Ovary (tissue), 9 donors: Measurements from ENCODE around the gene ST7. TPM values are rescaled to one million over a fixed set of nuclear protein-coding genes. Genes with fewer than 3 reads are reported as not detected.
A peak's percentile ranks its signal among the peaks of the same experiment; 100 is the strongest.

ENCODE experiments used
- DNase-seq, 5 donors: peaks; one replicate each; pipeline ENCODE4 v3.0.0-alpha.2; 2019 to 2020
- H3K27ac ChIP-seq, 2 donors: fragments of 200-600 bp; one replicate each; pipeline versions ENCODE4 v1.5.1 to v1.8.0; 2019 to 2022
- H3K27me3 ChIP-seq: fragments of 200-600 bp; one replicate; pipeline ENCODE4 v1.8.0; 2022
- H3K36me3 ChIP-seq: fragments of 200-600 bp; sonication (generic); one replicate; pipeline ENCODE4 v1.5.1; 2019
- H3K4me1 ChIP-seq: one replicate; pipeline ENCODE4 v1.8.1; 2013; ENCODE audit warnings: mild to moderate bottlenecking, moderate library complexity; ENCODE audit not compliant: insufficient read depth
- H3K4me3 ChIP-seq: fragments of 200-600 bp; sonication (generic); one replicate; pipeline ENCODE4 v1.5.1; 2017
- H3K9me3 ChIP-seq, 2 donors: fragments of 200-600 bp in 1 of 2; sonication (generic) in 1 of 2; one replicate each; pipeline versions ENCODE4 v1.5.1 to v1.8.1; 2013 to 2019; ENCODE audit warnings: mild to moderate bottlenecking in 1 of 2, moderate library complexity in 1 of 2
- EP300 ChIP-seq: sonication (generic); formaldehyde crosslinking; IDR thresholded peaks from one replicate; pipeline ENCODE4 v1.6.1; 2017; ENCODE audit warnings: antibody characterized with exemption
- POLR2A ChIP-seq: fragments of 450-650 bp; IDR thresholded peaks from one replicate; pipeline ENCODE4 v1.6.1; 2017; ENCODE audit warnings: antibody characterized with exemption, mild to moderate bottlenecking, moderate library complexity
- WGBS, 3 donors: extraction: QIAGEN DNeasy Blood & Tissue Kit in 1 of 3; methylation state at CpG; one replicate each; pipeline versions ENCODE4 v1.1.5 to v1.1.7; 2013 to 2017; 5-methylcytosine and 5-hydroxymethylcytosine counted together
- intact Hi-C, 4 donors: fragments of 100-400 bp; cut with DNase I; formaldehyde crosslinking; loops; one replicate each; pipeline versions ENCODE4 v1.11.0 to v1.15.1; 2022 to 2023
- polyA plus RNA-seq, 2 donors: library from polyadenylated mRNA; stranded (reverse); fragments of 200-250 nt in 1 of 2; fragments of 350-450 nt in 1 of 2; fragmentation: Illumina TruSeq in 1 of 2; extraction: RNeasy Lipid Tissue Mini Kit (QIAGEN cat#74804) in 1 of 2; gene quantifications; one replicate each; pipeline ENCODE4 v1.2.3, GENCODE V29; 2013 to 2014
- total RNA-seq, 7 donors: library from RNA; depleted of rRNA in 2 of 7; stranded (reverse); fragments of >200 nt in 2 of 7; fragmentation: NEBNext Ultra II Directional in 3 of 7; extraction: Animal tissue kit (Norgen Biotek cat#: 25700) in 3 of 7; gene quantifications; one replicate each; pipeline versions ENCODE4 v1.1.0 to v1.2.4, GENCODE V29; 2016 to 2023
- TF ChIP-seq, protein P1 (sequence below), 3 donors: fragments of 450-650 bp in 2 of 3; fragments of 200-600 bp in 1 of 3; IDR thresholded peaks; one replicate each; pipeline versions ENCODE4 v1.5.1 to v1.8.0; 2016 to 2022; ENCODE audit warnings: antibody characterized with exemption in 3 of 3, mild to moderate bottlenecking in 1 of 3
- donor health status: DM: no; HTN: no; CAD: no; lungs with moderate emphysema.
- donor health status: DM: no; HTN: no; CAD: no.
- donor health status: Bipolar disorder and iron deficiency.
- donor health status: DM: yes; HTN: yes; CAD: no.
- donor health status: DM: no; HTN: no; CAD: no.
- donor health status: DM: yes; HTN: yes; CAD: no.

Gene ST7
- total and polyA plus RNA-seq, 9 donors, result 14.1 to 37.7 (median 18.8) TPM

DNA sequence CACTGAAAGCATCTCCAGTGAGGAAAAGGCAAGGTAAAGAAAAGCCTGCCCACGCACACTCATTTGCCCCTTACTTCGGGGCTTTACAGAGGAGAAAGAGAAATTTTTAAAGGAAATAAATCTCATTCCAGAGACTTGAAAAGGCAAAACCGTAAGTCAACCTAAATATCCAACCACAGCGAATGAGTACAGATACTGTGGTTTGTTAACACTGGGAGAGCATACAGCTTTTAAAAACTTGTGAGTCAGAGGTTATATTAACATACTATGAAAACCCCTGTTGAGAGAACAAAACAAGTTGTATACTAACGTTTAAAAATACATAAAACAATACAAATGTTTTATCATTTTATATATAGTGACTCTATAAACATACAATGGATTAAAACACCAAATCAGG lies 28.6 kb upstream of the ST7 start:
- Histone ChIP-seq H3K4me3 (no peak overlapping the region), H3K27ac (no peak overlapping the region), H3K36me3 (no peaks in the 10 kb centered on the region), H3K27me3 (no peaks in the 10 kb centered on the region), H3K4me1 (no peaks in the 10 kb centered on the region), H3K9me3 (no peaks in the 10 kb centered on the region)
- WGBS, 3 donors, result 23 to 39% (median 26%) methylated on average over 5 of the region's 5 CpGs
- no peak for DNase-seq
- intact Hi-C loops, result no loop called here
- TF ChIP-seq EP300, result no peak
- TF ChIP-seq POLR2A, result no peak
- TF ChIP-seq, protein P1, sequence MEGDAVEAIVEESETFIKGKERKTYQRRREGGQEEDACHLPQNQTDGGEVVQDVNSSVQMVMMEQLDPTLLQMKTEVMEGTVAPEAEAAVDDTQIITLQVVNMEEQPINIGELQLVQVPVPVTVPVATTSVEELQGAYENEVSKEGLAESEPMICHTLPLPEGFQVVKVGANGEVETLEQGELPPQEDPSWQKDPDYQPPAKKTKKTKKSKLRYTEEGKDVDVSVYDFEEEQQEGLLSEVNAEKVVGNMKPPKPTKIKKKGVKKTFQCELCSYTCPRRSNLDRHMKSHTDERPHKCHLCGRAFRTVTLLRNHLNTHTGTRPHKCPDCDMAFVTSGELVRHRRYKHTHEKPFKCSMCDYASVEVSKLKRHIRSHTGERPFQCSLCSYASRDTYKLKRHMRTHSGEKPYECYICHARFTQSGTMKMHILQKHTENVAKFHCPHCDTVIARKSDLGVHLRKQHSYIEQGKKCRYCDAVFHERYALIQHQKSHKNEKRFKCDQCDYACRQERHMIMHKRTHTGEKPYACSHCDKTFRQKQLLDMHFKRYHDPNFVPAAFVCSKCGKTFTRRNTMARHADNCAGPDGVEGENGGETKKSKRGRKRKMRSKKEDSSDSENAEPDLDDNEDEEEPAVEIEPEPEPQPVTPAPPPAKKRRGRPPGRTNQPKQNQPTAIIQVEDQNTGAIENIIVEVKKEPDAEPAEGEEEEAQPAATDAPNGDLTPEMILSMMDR (IDR thresholded peaks at IDR 0.05), result no peak

DNA sequence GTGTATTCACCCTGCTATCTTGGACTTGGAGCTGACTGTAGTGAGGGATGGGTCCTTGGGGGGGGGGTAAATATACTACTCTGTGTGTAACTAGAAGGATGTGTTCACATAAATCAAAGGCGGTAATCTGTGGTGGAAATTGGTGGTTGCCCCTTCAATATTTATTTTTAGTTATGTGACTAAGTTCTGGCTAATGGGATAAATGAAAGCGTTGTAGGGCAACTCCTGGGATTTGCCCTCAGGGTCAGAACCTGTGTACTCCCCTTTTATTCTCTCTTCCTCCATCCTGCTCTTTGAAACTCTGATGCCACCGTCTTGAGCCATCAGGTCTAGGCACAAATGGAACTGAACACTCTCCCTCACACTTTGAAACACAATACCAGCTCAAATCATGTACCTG lies 24.3 kb upstream of the ST7 start:
- H3K4me3 ChIP-seq, result no peak overlapping the region
- DNase-seq, result no peak
- no peaks in the 10 kb centered on the region for H3K4me1 ChIP-seq
- no peaks in the 10 kb centered on the region for H3K9me3 ChIP-seq
- 46 to 55% (median 52%) methylated on average over 3 of the region's 3 CpGs for WGBS, 3 donors
- H3K27ac ChIP-seq, result no peak overlapping the region
- H3K27me3 ChIP-seq, result no peaks in the 10 kb centered on the region
- H3K36me3 ChIP-seq, result no peaks in the 10 kb centered on the region
- intact Hi-C loops, result no loop called here
- TF ChIP-seq POLR2A, result no peak
- TF ChIP-seq EP300, result no peak
- TF ChIP-seq, protein P1 (IDR thresholded peaks at IDR 0.05), result no peak

DNA sequence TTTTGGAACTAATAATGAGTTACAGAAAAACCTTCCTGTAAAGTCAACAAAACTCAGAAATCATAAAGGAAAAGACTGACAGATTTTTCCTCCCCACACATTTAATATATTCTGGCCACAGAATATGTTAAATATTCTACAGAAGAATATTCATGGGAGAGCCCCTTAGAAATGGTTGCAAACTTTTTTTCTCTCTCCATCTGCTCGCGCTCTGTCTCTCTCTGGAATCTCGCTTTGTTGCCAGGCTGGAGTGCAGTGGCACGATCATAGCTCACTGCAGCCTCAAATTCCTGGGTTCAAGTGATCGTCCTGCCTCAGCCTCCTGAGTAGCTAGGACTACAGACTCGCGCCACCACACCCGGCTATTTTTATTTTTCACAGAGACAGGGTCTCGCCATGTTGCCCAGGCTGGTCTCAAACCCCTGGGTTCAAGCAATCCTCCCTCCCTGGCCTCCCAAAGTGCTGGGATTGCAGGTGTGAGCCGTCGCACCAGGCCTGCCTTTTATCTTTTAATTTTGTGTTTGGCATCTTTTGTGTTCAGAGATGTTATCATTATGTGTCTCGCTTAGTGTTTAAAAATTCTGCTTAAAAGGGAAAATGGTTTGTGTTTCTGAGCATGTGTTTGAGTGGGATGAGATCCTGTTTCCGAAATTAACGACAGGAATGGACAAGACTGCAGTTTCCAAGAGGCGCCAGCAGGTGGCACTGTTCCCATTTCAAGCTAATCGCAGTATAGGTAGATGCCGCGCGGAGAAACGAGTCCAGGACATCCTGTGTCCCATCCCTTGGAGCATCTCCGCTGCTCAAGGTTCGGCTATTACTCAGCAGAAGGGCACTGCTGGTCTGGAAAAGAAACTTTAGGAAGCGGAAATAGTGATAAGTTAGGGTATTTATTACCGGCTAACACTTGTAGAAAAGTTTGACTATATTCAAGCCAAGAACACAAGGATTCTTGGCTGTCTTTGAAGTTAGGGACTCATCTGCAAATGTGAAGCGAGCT lies 23.1 kb upstream of the ST7 start:
- Histone ChIP-seq H3K9me3 (no peaks in the 10 kb centered on the region), H3K27ac (no peak overlapping the region), H3K4me1 (no peaks in the 10 kb centered on the region), H3K4me3 (no peak overlapping the region), H3K27me3 (no peaks in the 10 kb centered on the region), H3K36me3 (no peaks in the 10 kb centered on the region)
- DNase-seq, result peak; percentile 71 to 89 (median 84)
- intact Hi-C loops, result loop anchor here (5.0 to 10.0 kb wide), 4 partner anchors 55 to 197 kb away; no protein-coding TSS in a partner anchor
- WGBS, 3 donors, result 18 to 27% (median 24%) methylated on average over 25 of the region's 25 CpGs
- TF ChIP-seq POLR2A, result no peak
- TF ChIP-seq, protein P1 (IDR thresholded peaks at IDR 0.05), result peak; percentile 79 to 85 (median 81)

DNA sequence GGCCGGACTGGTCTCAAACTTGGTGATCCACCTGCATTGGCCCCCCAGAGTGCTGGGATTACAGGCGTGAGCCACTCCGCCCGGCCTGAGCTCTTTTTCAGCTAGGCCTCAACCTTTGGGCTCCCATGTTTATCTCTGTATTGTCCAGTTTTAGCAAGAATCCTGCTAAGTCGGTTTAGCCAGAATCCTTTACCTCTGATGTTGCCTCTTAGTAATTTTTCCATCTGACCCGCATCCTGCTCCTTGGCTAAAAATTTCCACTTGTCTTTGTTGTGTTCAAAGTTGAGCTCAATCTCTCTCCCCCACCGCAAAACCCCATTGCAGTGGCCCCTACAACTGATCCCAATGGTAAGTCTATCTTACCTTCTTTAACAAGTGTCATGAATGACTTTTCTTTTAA lies 20.7 kb upstream of the ST7 start:
- TF ChIP-seq EP300 (no peak), POLR2A (no peak)
- TF ChIP-seq, protein P1 (IDR thresholded peaks at IDR 0.05), result no peak
- H3K4me3 ChIP-seq, result no peak overlapping the region
- 96 to 98% (median 97%) methylated on average over 7 of the region's 7 CpGs for WGBS, 3 donors
- H3K27ac ChIP-seq, result no peak overlapping the region
- no peaks in the 10 kb centered on the region for H3K36me3 ChIP-seq
- no peaks in the 10 kb centered on the region for H3K27me3 ChIP-seq
- DNase-seq, result no peak
- H3K9me3 ChIP-seq, result no peaks in the 10 kb centered on the region
- H3K4me1 ChIP-seq, result no peaks in the 10 kb centered on the region
- intact Hi-C loops, result loop anchor here (5.0 to 10.0 kb wide), 4 partner anchors 52 to 195 kb away; no protein-coding TSS in a partner anchor
